Limb (tissue), 2 donors: ENCODE data around the gene IL5.
"Not testable (repeated sequence)": the region's sequence is repeated elsewhere in the genome, so short reads cannot be mapped to it uniquely, and the experiment has no call there.

Source experiments
- DNase-seq, 2 donors: peaks; one replicate each; pipeline ENCODE4 v3.0.0-alpha.2; 2016; ENCODE audit errors: extremely low spot score in 2 of 2

Gene IL5

DNA sequence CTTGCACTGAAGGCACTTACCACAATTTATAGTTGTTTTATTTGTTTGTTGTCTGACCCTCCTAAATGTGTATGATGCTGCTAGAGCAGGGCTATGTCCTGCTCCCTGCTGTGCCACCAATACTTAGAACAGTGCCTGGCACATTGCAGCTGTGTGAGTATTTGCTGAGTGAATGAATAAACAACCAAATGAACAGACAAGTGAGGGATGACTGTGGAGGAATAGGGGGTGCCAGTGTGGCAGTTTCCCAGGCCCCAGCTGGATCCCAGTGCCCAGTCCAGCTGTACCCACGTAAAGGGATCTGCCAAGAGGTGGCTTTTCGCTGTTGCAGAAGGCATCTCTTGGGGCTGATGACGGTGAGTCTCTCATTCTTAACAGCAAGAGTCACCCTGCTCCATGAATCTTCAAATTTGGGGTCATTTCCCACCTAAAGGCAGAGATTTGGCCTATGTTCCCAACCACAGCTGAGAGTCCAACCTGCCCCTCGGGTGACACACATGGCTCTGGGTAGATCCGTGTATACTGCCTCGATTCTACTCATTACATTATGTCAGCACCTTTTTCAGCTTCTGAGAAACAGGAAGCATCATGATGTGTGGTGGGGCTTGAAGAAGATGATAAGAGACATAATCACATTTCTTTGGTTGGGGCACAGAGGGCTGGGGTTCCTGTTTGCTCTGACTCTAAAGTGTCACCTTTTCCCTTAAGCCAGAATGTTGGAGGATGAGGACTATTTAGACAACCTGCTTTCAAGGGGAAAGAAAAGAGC lies 14.3 kb downstream of the IL5 start:
- DNase-seq = no peak

- DNase-seq = no peak
Observed at GRCh38 chr5:132528021-132528420, 15.3 kb downstream of the IL5 start.

DNA sequence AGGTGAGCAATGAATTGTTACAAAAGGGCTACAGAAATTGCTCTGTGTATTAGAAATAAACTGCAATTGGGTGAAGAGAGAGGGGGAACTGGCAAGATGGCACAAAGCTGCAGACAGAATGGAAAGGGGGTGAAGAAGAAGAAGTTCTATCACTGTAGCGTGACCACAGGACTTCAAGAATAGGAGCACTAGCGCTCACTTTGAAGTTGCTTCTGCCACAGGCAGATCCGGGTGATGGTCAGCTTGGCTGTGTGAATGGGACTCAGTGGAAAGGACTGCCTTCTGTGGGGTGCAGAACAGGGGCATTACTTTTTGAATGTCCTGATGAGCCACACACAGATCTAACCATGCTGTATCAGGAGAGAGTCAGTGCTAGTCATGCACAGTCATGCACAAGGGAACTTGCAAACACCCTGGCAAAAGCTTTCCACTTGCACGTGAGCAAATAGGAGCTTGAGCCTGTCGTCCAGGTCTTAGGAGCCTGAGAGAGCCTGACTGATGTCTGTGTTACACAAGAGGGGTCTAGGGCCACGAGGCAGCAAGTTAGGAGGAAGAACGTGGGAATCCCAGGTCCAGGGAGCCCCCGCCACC lies 16.3 kb downstream of the IL5 start:
- no peak for DNase-seq

- DNase-seq = peak; percentile 47 to 55
Observed at GRCh38 chr5:132526290-132526973, 16.9 kb downstream of the IL5 start.

- DNase-seq = no peak
Observed at GRCh38 chr5:132525299-132525724, 18.0 kb downstream of the IL5 start.

- not testable (repeated sequence) for DNase-seq
Observed at GRCh38 chr5:132524877-132525276, 18.4 kb downstream of the IL5 start.

- not testable (repeated sequence) for DNase-seq
Observed at GRCh38 chr5:132522067-132522466, 21.3 kb downstream of the IL5 start.

- DNase-seq = not testable (repeated sequence)
Observed at GRCh38 chr5:132513618-132514336, 29.5 kb downstream of the IL5 start.

GRCh38 chr5:132510076-132510475 lies 33.2 kb downstream of the IL5 start:
- DNase-seq = no peak

- DNase-seq = peak; percentile 32 to 40
Observed at GRCh38 chr5:132506094-132506692, 37.1 kb downstream of the IL5 start.

GRCh38 chr5:132505641-132506040 lies 37.7 kb downstream of the IL5 start:
- DNase-seq = no peak

GRCh38 chr5:132504746-132505145 lies 38.6 kb downstream of the IL5 start:
- no peak for DNase-seq

GRCh38 chr5:132503244-132503643 lies 40.1 kb downstream of the IL5 start:
- no peak for DNase-seq

- no peak for DNase-seq
Observed at GRCh38 chr5:132501961-132502931, 41.1 kb downstream of the IL5 start.

- no peak for DNase-seq
Observed at GRCh38 chr5:132501629-132501956, 41.7 kb downstream of the IL5 start.

DNA sequence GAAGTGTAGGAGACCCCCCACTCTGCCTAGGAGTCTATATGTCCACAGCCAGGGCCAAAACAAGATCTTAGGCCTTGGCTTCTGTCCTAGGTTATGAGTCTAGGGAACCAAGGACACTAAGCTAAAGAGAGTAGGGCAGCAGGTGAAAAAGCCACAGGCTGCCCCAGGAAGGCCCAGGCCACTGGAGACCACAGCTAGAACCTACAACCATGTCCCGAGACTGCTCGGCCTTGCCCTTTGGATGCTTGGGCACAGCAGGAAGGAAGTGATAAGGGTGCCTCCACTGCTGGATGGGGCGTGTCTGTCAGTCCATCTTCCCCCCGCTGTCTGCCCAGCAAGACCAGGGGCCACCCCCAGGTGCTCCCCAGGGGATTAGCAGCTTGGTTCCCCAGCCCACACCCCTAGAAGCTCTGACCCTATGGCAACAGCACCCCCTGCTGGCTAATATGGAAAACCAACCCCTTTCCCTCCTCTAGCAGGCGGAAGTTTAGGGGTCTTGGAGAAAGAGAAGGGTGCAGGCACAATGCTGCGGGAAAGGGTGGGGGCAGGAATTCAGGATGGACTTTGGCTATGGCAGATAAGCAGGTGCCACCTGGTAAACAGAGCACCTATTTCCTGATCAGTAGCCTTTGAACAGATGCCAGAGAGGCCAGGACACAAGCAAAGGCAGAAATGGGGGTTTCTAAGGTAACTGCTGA lies 42.2 kb downstream of the IL5 start:
- peak in 1 of 2 donors; percentile 21 for DNase-seq

- no peak for DNase-seq
Observed at GRCh38 chr5:132500244-132500930, 42.9 kb downstream of the IL5 start.

DNA sequence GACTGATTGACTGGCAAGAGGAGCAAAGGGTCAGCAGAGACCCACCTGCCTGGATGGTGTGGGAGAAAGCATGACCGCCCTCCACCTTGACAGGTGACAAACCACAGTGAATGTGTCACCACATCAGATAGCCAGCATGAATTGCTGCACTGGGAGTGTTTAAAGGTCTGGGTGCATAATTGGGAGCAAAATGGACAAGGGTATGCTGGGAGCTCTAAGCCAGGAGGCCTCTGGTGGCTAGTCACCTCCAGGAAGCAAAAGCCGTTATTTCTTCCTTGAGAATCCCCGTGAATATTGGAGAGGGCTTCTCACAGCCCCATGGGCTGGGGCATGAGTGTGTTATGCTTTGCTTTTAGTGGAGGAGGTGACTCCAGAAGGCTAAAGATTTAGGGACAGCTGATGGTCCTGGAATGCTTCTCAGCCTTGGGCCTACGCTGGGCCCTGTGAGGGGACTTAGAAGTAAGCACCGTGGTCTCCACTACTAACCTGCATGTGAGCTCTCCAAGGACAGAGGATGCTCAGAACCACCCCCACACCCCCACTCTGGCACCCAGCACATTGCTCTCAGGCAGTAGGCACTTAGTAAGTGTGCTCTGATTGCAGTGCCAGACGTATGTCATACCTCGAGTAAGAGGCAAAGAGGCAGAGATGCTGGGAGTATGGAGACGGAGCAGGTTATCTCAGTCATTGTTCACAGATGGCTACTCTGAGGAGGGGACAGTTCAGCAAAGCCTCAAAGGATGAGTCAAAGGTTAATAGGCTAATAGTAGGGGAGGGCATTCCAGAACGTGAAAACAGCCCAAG lies 43.7 kb downstream of the IL5 start:
- no peak for DNase-seq
